Measurements from ENCODE around the gene ATP8B3. TPM values are rescaled to one million over a fixed set of nuclear protein-coding genes. Genes with fewer than 3 reads are reported as not detected.
"Not testable (repeated sequence)": the region's sequence is repeated elsewhere in the genome, so short reads cannot be mapped to it uniquely, and the experiment has no call there.

The ATP8B3 gene
- total RNA-seq, 1 donor from 2014 or later: 0.69 TPM

DNA sequence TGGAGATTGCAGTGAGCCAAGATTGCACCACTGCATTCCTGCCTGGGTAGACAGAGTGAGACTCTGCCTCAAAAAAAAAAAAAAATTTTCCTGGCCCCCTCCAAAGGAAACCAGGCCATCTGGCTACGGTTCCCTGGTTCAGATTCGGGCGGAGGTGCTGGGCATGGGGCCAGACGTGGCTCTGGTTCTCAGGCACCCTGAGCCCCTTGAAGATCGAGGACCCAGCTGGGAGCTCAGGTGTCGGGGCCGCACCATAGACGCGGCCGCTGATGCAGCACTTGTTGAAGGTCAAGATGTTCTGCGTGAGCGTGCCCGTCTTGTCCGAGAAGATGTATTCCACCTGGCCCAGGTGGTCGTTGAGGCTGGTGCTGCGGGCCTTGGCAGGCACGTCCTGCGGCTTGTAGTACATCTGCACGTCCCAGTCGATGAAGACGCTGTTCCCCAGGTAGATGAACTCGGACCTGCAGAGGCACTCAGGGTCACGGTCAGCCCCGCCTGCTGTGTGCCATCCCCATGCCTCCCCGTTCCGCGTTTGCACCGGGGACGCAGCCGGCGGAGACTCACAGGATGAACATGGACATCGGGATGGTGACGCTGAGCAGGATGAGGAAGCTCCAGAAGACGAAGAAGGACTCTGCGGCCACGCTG, 12.3 kb downstream of the ATP8B3 start:
- H3K9me3 Mint-ChIP-seq (ENCODE audit: unreplicated experiment): no peaks in the 10 kb centered on the region
- no peak overlapping the region for H3K27ac Mint-ChIP-seq (ENCODE audit: unreplicated experiment)
- no peaks in the 10 kb centered on the region for H3K27me3 Mint-ChIP-seq (ENCODE audit: unreplicated experiment)
- TF ChIP-seq, protein P1, sequence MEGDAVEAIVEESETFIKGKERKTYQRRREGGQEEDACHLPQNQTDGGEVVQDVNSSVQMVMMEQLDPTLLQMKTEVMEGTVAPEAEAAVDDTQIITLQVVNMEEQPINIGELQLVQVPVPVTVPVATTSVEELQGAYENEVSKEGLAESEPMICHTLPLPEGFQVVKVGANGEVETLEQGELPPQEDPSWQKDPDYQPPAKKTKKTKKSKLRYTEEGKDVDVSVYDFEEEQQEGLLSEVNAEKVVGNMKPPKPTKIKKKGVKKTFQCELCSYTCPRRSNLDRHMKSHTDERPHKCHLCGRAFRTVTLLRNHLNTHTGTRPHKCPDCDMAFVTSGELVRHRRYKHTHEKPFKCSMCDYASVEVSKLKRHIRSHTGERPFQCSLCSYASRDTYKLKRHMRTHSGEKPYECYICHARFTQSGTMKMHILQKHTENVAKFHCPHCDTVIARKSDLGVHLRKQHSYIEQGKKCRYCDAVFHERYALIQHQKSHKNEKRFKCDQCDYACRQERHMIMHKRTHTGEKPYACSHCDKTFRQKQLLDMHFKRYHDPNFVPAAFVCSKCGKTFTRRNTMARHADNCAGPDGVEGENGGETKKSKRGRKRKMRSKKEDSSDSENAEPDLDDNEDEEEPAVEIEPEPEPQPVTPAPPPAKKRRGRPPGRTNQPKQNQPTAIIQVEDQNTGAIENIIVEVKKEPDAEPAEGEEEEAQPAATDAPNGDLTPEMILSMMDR (IDR thresholded peaks at IDR 0.05; ENCODE audit: unreplicated experiment): no peak
- no peak for DNase-seq (ENCODE audit: low spot score)
- peaks cover 4% of the 10 kb centered on the region for H3K36me3 Mint-ChIP-seq (ENCODE audit: low read depth, unreplicated experiment)
- H3K4me1 Mint-ChIP-seq (ENCODE audit: unreplicated experiment): no peaks in the 10 kb centered on the region
- no peak overlapping the region for H3K4me3 Mint-ChIP-seq (ENCODE audit: unreplicated experiment)

DNA sequence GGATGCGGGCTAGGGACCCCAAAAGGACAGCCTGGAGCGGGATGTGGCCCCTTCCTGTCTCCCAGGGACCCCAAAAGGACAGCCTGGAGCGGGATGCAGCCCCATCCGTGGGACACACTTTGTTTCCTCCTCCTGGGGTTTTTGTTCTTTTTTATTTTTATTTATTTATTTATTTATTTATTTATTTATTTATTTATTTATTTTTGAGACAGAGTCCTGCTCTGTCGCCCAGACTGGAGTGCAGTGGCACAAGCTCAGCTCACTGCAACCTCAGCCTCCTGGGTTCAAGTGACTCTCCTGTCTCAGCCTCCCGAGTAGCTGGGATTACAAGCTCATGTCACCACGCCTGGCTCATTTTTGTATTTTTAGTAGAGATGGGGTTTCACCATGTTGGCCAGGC, 14.8 kb downstream of the ATP8B3 start:
- not testable (repeated sequence) for H3K36me3 Mint-ChIP-seq (ENCODE audit: low read depth, unreplicated experiment); H3K27me3 Mint-ChIP-seq (ENCODE audit: unreplicated experiment); H3K9me3 Mint-ChIP-seq (ENCODE audit: unreplicated experiment)

DNA sequence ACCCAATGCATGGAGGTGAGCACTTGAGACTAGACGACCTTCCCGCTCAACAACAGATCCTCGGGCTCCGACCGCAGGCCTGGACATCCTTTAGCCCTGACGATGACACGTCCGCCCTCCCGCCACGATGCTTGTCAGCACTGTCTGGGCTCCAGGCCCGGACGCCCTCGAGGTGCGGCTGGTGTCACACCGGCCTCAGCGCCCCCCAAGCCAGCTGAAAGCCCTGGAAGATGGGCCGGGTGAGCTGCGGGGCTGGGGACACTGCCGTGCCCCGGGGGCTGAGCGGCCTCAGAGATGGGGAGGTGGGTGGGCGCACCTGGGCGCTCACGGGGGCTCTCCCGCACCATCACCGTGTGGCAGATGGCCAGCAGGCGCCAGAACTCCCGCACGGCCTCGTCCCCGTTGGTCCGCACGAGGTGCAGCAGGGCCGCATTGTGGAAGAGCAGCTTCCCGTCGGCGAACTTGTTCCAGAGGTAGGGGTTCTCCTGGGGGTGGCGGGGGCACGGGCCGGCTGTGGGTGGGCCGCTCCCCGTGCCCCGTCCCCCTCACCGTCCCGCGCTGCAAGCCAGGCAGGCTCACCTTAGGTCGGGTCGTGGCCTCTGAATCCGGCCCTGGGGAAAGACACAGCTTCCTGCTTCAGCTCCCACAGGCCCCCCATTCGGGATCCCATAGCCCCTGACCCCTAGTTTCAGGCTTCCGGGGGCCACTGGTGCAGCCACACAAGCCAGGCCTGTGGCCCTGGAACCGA, 15.5 kb downstream of the ATP8B3 start:
- DNase-seq (ENCODE audit: low spot score): no peak
- peaks cover 5% of the 10 kb centered on the region for H3K27me3 Mint-ChIP-seq (ENCODE audit: unreplicated experiment)
- H3K36me3 Mint-ChIP-seq (ENCODE audit: low read depth, unreplicated experiment): peaks cover 4% of the 10 kb centered on the region
- TF ChIP-seq, protein P1 (IDR thresholded peaks at IDR 0.05; ENCODE audit: unreplicated experiment): no peak
- H3K4me1 Mint-ChIP-seq (ENCODE audit: unreplicated experiment): no peaks in the 10 kb centered on the region
- no peaks in the 10 kb centered on the region for H3K9me3 Mint-ChIP-seq (ENCODE audit: unreplicated experiment)
- H3K27ac Mint-ChIP-seq (ENCODE audit: unreplicated experiment): no peak overlapping the region
- no peak overlapping the region for H3K4me3 Mint-ChIP-seq (ENCODE audit: unreplicated experiment)

More for the DNA sequence above, 14.8 kb downstream of the ATP8B3 start:
- not testable (repeated sequence) for H3K4me3 Mint-ChIP-seq (ENCODE audit: unreplicated experiment); H3K27ac Mint-ChIP-seq (ENCODE audit: unreplicated experiment); DNase-seq (ENCODE audit: low spot score); H3K4me1 Mint-ChIP-seq (ENCODE audit: unreplicated experiment)

DNA sequence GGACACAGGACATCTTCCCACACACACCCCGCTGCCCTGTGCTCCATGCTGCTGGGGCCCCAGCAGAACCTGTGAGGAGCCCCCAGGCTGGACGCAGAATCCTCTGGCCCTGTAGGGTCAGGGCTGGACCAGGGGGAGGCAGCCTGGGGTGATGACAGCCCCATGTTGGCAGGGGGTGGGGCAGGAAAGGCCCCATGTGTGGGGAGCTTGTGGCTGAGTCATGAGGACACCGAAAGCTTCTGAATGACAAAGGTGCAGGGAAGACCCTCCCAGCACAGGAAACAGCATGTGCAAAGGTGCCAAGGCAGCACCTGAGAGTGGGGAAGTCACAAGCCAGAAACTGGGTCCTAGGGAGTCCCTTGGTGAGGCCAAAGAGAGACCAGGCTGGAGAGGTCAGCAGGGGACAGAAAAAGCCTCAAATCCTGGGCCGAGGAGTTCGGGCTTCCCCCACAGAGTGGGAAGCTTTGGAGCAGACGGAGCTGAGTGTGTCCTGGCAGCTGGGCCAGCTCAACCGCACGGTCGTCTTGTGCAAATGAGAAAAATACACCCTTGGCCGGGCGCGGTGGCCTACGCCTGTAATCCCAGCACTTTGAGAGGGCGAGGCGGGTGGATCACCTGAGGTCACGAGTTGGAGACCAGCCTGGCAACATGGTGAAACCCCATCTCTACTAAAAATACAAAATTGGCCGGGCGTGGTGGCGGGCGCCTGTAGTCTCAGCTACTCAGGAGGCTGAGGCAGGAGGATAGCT, 17.5 kb downstream of the ATP8B3 start:
- TF ChIP-seq, protein P1 (IDR thresholded peaks at IDR 0.05; ENCODE audit: unreplicated experiment): no peak
- Mint-ChIP-seq H3K27me3 (ENCODE audit: unreplicated experiment) (peaks cover 5% of the 10 kb centered on the region), H3K36me3 (ENCODE audit: low read depth, unreplicated experiment) (peaks cover 4% of the 10 kb centered on the region), H3K9me3 (ENCODE audit: unreplicated experiment) (no peaks in the 10 kb centered on the region), H3K4me1 (ENCODE audit: unreplicated experiment) (no peaks in the 10 kb centered on the region), H3K27ac (ENCODE audit: unreplicated experiment) (no peak overlapping the region), H3K4me3 (ENCODE audit: unreplicated experiment) (no peak overlapping the region)
- no peak for DNase-seq (ENCODE audit: low spot score)

DNA sequence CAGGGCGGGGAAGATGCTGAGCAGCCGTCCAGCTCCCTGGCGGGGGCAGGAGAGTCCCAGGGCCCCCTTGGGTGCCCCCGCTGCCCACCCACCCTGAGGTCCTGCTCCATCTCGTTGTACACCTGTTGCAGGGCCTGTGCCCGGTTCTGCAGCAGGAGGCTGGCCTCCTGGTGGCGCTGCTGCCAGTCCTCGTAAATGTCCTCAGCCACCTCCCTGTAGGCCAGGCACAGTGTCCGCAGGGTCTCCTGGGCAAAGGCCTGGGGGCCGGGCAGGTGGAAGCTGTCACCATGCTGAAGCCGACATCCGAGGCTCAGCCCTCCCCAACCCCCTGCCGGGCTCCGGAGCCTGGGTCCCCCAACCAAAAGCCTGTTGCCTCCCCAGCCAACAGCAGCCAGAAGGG, 20.2 kb downstream of the ATP8B3 start:
- Mint-ChIP-seq H3K4me3 (ENCODE audit: unreplicated experiment) (no peak overlapping the region), H3K36me3 (ENCODE audit: low read depth, unreplicated experiment) (peaks cover 4% of the 10 kb centered on the region), H3K27ac (ENCODE audit: unreplicated experiment) (no peak overlapping the region), H3K27me3 (ENCODE audit: unreplicated experiment) (peaks cover 5% of the 10 kb centered on the region), H3K4me1 (ENCODE audit: unreplicated experiment) (no peaks in the 10 kb centered on the region), H3K9me3 (ENCODE audit: unreplicated experiment) (no peaks in the 10 kb centered on the region)
- DNase-seq (ENCODE audit: low spot score): no peak
- TF ChIP-seq, protein P1 (IDR thresholded peaks at IDR 0.05; ENCODE audit: unreplicated experiment): no peak
